SK-N-MC (cell line): ENCODE results near the gene DRAM1.

Experiments used
- EZH2 ChIP-seq: fragments of 200-600 bp; sonication (generic); IDR thresholded peaks from one replicate; pipeline ENCODE4 v1.6.1; 2017; ENCODE audit warnings: antibody characterized with exemption
- POLR2AphosphoS5 ChIP-seq: IDR thresholded peaks from 2 replicates; pipeline ENCODE4 v1.6.1; 2012; ENCODE audit warnings: mild to moderate bottlenecking, low read depth, low read length, borderline replicate concordance

GRCh38 chr12:101891462-101891971 is 14.1 kb downstream of the DRAM1 start:
- TF ChIP-seq POLR2AphosphoS5 (peak; percentile 52; the same call in 1 of the 2 replicates), EZH2 (no peak)
